A204.1 (cell line): ENCODE results near the gene S100A13.
"Not testable (repeated sequence)": the region's sequence is repeated elsewhere in the genome, so short reads cannot be mapped to it uniquely, and the experiment has no call there.

ENCODE experiments used
- FAIRE-seq: peaks from 2 replicates; lab custom pipeline; 2012; peaks lifted over from hg19 to GRCh38; lab: Jason Lieb, UNC

The S100A13 gene

GRCh38 chr1:153648000-153648643 lies 20.8 kb upstream of the S100A13 start:
- FAIRE-seq: no peak

- no peak for FAIRE-seq
Observed at GRCh38 chr1:153647346-153647714, 20.0 kb upstream of the S100A13 start.

GRCh38 chr1:153646672-153647345 lies 19.5 kb upstream of the S100A13 start:
- FAIRE-seq: no peak

- no peak for FAIRE-seq
Observed at GRCh38 chr1:153643816-153644215, 16.5 kb upstream of the S100A13 start.

- no peak for FAIRE-seq
Observed at GRCh38 chr1:153643100-153643499, 15.8 kb upstream of the S100A13 start.

- no peak for FAIRE-seq
Observed at GRCh38 chr1:153642161-153642560, 14.9 kb upstream of the S100A13 start.

- FAIRE-seq: no peak
Observed at GRCh38 chr1:153640861-153641260, 13.6 kb upstream of the S100A13 start.

GRCh38 chr1:153640213-153640612 lies 12.9 kb upstream of the S100A13 start:
- FAIRE-seq: not testable (repeated sequence)

- no peak for FAIRE-seq
Observed at GRCh38 chr1:153639280-153639679, 12.0 kb upstream of the S100A13 start.

GRCh38 chr1:153638261-153638660 lies 11.0 kb upstream of the S100A13 start:
- FAIRE-seq: no peak

- FAIRE-seq: no peak
Observed at GRCh38 chr1:153636312-153636711, 9.0 kb upstream of the S100A13 start.

- no peak for FAIRE-seq
Observed at GRCh38 chr1:153635872-153636271, 8.6 kb upstream of the S100A13 start.

GRCh38 chr1:153633754-153634665 lies 6.7 kb upstream of the S100A13 start, which contains the start of gene CHTOP:
CHTOP (plus strand) TSS chr1:153634066; CDS start chr1:153636589, 2,523 bp downstream.
- FAIRE-seq: peak; percentile 90

- FAIRE-seq: no peak
Observed at GRCh38 chr1:153633161-153633753, 6.0 kb upstream of the S100A13 start.

- no peak for FAIRE-seq
Observed at GRCh38 chr1:153631047-153632022, 4.0 kb upstream of the S100A13 start.

GRCh38 chr1:153630384-153630783 lies 3.1 kb upstream of the S100A13 start:
- no peak for FAIRE-seq

- FAIRE-seq: no peak
Observed at GRCh38 chr1:153629971-153630370, 2.7 kb upstream of the S100A13 start.

GRCh38 chr1:153629343-153629665 lies 2.0 kb upstream of the S100A13 start:
- FAIRE-seq: no peak

- FAIRE-seq: no peak
Observed at GRCh38 chr1:153628638-153629342, 1.5 kb upstream of the S100A13 start.

- peak; percentile 9 for FAIRE-seq
Observed at GRCh38 chr1:153627715-153628626, 666 bp upstream of the S100A13 start, which contains the start of gene S100A1. S100A1 (plus strand) TSS chr1:153628434; CDS start chr1:153630522, 2,088 bp downstream.
